Measurements from ENCODE around the gene ABI2. TPM values are rescaled to one million over a fixed set of nuclear protein-coding genes. Genes with fewer than 3 reads are reported as not detected.
"Not testable (repeated sequence)": the region's sequence is repeated elsewhere in the genome, so short reads cannot be mapped to it uniquely, and the experiment has no call there.

The ABI2 gene
- total RNA-seq, 1 experiment from 2014 or later, result 65.6 TPM

DNA sequence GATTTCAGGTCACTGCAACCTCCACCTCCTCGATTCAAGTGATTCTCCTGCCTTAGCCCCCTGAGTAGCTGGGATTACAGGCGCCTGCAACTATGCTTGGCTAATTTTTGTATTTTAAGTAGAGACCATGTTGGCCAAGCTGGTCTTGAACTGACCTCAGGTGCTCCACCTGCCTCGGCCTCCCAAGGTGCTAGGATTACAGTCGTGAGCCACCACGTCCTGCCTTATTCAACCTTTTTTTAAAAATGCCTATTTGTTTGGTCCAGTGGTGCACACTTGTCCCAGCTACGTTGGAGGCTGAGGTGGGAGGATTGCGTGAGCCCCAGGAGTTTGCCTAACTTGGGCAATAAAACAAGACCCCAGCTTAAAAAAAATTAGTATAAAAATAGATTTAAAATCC, 46.1 kb upstream of the ABI2 start:
- Mint-ChIP-seq H3K4me1 (ENCODE audit: insufficient read depth, unreplicated experiment) (no peaks in the 10 kb centered on the region), H3K36me3 (ENCODE audit: insufficient read depth, unreplicated experiment) (peaks cover 42% of the 10 kb centered on the region), H3K4me3 (ENCODE audit: unreplicated experiment) (no peak overlapping the region), H3K27ac (ENCODE audit: low read depth, unreplicated experiment) (no peak overlapping the region), H3K27me3 (ENCODE audit: insufficient read depth, unreplicated experiment) (no peaks in the 10 kb centered on the region), H3K9me3 (ENCODE audit: unreplicated experiment) (no peaks in the 10 kb centered on the region)
- intact Hi-C loops (cut with micrococcal nuclease), result no loop called here
- DNase-seq (ENCODE audit: unreplicated experiment), result no peak
- no TSS peak for BruUV-seq (replicated peaks)
- CTCF ChIA-PET, result interaction anchor here (0.6 to 1.2 kb wide), 4 partner anchors 19 to 987 kb away, joined by 3 to 5 read pairs (median 4); no protein-coding TSS in a partner anchor
- POLR2A ChIA-PET, result no interaction called here
- no peak for TF ChIP-seq CTCF (IDR thresholded peaks at IDR 0.05; ENCODE audit: unreplicated experiment)

DNA sequence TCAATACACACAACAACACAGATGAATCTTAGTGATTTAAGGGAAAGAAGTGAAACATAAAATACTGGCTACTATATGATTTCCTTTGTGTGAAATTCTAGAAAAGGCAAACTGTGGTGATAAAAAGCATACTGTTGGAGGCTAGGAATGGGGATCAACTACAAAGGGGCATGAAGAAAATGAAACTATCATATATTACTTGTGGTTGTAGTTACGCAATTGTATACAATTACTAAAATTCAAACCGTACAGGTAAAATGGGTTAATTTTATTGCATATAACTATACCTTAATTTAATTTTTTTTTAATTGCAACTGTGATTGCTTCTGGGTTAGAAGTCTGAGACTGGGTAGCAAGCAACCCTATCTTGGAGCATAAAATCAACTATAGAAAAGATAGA, 41.7 kb upstream of the ABI2 start:
- Mint-ChIP-seq H3K36me3 (ENCODE audit: insufficient read depth, unreplicated experiment) (peaks cover 31% of the 10 kb centered on the region), H3K4me3 (ENCODE audit: unreplicated experiment) (no peak overlapping the region), H3K4me1 (ENCODE audit: insufficient read depth, unreplicated experiment) (peaks cover 6% of the 10 kb centered on the region), H3K9me3 (ENCODE audit: unreplicated experiment) (no peaks in the 10 kb centered on the region), H3K27ac (ENCODE audit: low read depth, unreplicated experiment) (no peak overlapping the region), H3K27me3 (ENCODE audit: insufficient read depth, unreplicated experiment) (no peaks in the 10 kb centered on the region)
- DNase-seq (ENCODE audit: unreplicated experiment), result no peak
- ChIA-PET CTCF (no interaction called here), POLR2A (no interaction called here)
- BruUV-seq (replicated peaks), result no TSS peak
- no peak for TF ChIP-seq CTCF (IDR thresholded peaks at IDR 0.05; ENCODE audit: unreplicated experiment)
- intact Hi-C loops (cut with micrococcal nuclease), result no loop called here

DNA sequence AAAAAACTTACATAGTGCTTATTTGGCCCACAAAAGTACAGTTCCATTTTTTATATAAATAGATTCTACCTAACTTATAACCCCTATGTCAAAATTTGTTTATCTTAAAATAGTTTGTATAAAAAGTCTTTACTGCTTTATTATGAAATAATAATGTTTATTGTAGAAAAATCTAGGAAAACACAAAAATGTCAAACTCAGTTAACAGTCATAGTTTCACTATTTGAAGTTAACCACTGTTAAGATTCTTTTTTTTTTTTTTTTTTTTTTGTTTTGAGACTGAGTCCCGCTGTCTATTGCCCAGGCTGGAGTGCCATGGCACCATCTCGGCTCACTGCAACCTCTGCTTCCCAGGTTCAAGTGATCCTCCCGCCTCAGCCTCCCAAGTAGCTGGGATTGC, 26.5 kb upstream of the ABI2 start:
- DNase-seq (ENCODE audit: unreplicated experiment), result no peak
- ChIA-PET POLR2A (interaction anchor here (0.6 kb wide), 1 partner anchor 41 kb away, joined by 3 read pairs; no protein-coding TSS in a partner anchor), CTCF (interaction anchor here (0.7 to 1.7 kb wide), 3 partner anchors 20 to 152 kb away, joined by 3 to 5 read pairs (median 3); no protein-coding TSS in a partner anchor)
- BruUV-seq (replicated peaks), result no TSS peak
- Mint-ChIP-seq H3K4me1 (ENCODE audit: insufficient read depth, unreplicated experiment) (no peaks in the 10 kb centered on the region), H3K27me3 (ENCODE audit: insufficient read depth, unreplicated experiment) (no peaks in the 10 kb centered on the region), H3K27ac (ENCODE audit: low read depth, unreplicated experiment) (no peak overlapping the region), H3K9me3 (ENCODE audit: unreplicated experiment) (no peaks in the 10 kb centered on the region), H3K36me3 (ENCODE audit: insufficient read depth, unreplicated experiment) (peaks cover 20% of the 10 kb centered on the region), H3K4me3 (ENCODE audit: unreplicated experiment) (no peak overlapping the region)
- TF ChIP-seq CTCF (IDR thresholded peaks at IDR 0.05; ENCODE audit: unreplicated experiment), result no peak
- intact Hi-C loops (cut with micrococcal nuclease), result no loop called here

DNA sequence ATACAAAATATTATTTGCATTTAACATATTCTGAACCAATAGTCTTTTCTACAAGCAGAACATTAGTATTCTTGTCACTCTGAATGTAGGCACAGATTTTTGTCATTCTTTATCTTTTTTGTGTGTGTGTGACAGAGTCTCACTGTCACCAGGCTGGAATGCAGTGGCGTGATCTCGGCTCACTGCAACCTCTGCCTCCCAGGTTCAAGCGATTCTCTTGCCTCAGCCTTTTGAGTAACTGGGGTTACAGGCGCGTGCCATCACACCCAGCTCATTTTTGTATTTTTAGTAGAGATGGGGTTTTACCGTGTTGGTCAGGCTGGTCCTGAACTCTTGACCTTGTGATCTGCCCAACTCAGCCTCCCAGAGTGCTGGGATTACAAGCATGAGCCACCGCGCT, 25.6 kb upstream of the ABI2 start:
- intact Hi-C loops (cut with micrococcal nuclease); H3K4me1 Mint-ChIP-seq (ENCODE audit: insufficient read depth, unreplicated experiment); BruUV-seq (replicated peaks); H3K4me3 Mint-ChIP-seq (ENCODE audit: unreplicated experiment); H3K27me3 Mint-ChIP-seq (ENCODE audit: insufficient read depth, unreplicated experiment); H3K27ac Mint-ChIP-seq (ENCODE audit: low read depth, unreplicated experiment); H3K9me3 Mint-ChIP-seq (ENCODE audit: unreplicated experiment); CTCF ChIA-PET; DNase-seq (ENCODE audit: unreplicated experiment): not testable (repeated sequence)
- POLR2A ChIA-PET, result interaction anchor here (0.6 kb wide), 1 partner anchor 42 kb away, joined by 3 read pairs; no protein-coding TSS in a partner anchor
- peaks cover 13% of the 10 kb centered on the region for H3K36me3 Mint-ChIP-seq (ENCODE audit: insufficient read depth, unreplicated experiment)
